Prostate gland (tissue), 2 donors: ENCODE measurements around the gene HYAL4.

Experiments
- CTCF ChIP-seq, 4 experiments: fragments of 200-600 bp in 2 of 4; fragments of 450-650 bp in 2 of 4; sonication (generic) in 2 of 4; IDR thresholded peaks; 1 replicate in 3 of 4; 2 replicates in 1 of 4; pipeline ENCODE4 v1.5.1; 2016 to 2019; ENCODE audit warnings: antibody characterized with exemption in 4 of 4, mild to moderate bottlenecking in 2 of 4, moderate library complexity in 2 of 4
- POLR2A ChIP-seq: fragments of 450-650 bp; IDR thresholded peaks from one replicate; pipeline ENCODE4 v1.6.1; 2016; ENCODE audit warnings: antibody characterized with exemption, mild to moderate bottlenecking

GRCh38 chr7:123864436-123864835 lies 19.5 kb downstream of the HYAL4 start:
- TF ChIP-seq CTCF (IDR thresholded peaks at IDR 0.05): no peak
- no peak for TF ChIP-seq POLR2A
